Body of pancreas (tissue), 4 donors: Measurements from ENCODE around the gene SATB2. TPM values are rescaled to one million over a fixed set of nuclear protein-coding genes. Genes with fewer than 3 reads are reported as not detected.
A peak's percentile ranks its signal among the peaks of the same experiment; 100 is the strongest.

Source experiments
- ATAC-seq: fragments of 150-250 bp; one replicate; pipeline ENCODE4 v1.9.1; 2016
- DNase-seq, 4 donors: peaks; one replicate each; pipeline ENCODE4 v3.0.0-alpha.2; 2019
- H3K27ac ChIP-seq, 4 donors: fragments of 200-600 bp; sonication (generic); 1 replicate in 3 of 4; 2 replicates in 1 of 4; pipeline versions ENCODE4 v1.5.1 to v1.6.1; 2016 to 2019; ENCODE audit warnings: mild to moderate bottlenecking in 1 of 4, mixed read lengths in 1 of 4, moderate library complexity in 1 of 4
- H3K27me3 ChIP-seq, 2 donors: fragments of 200-600 bp; sonication (generic); one replicate each; pipeline ENCODE4 v1.6.0; 2016; ENCODE audit warnings: mild to moderate bottlenecking in 1 of 2
- H3K36me3 ChIP-seq, 2 donors: fragments of 200-600 bp; sonication (generic); replicated peaks in 1 of 2; 2 replicates each; pipeline ENCODE4 v1.5.1; 2016; ENCODE audit warnings: low read depth in 2 of 2; ENCODE audit not compliant: insufficient read depth in 1 of 2
- H3K4me1 ChIP-seq: fragments of 200-600 bp; sonication (generic); one replicate; pipeline ENCODE4 v1.6.0; 2016
- H3K4me3 ChIP-seq, 2 donors: fragments of 200-600 bp; sonication (generic); 1 replicate in 1 of 2; 2 replicates in 1 of 2; pipeline ENCODE4 v1.5.1; 2016 to 2019
- H3K9me3 ChIP-seq, 3 donors: fragments of 200-600 bp; sonication (generic); 1 replicate in 2 of 3; 2 replicates in 1 of 3; pipeline ENCODE4 v1.5.1; 2016
- POLR2A ChIP-seq, 3 donors: fragments of 450-650 bp; IDR thresholded peaks; one replicate each; pipeline ENCODE4 v1.6.1; 2016; ENCODE audit warnings: antibody characterized with exemption in 3 of 3, mild to moderate bottlenecking in 2 of 3
- WGBS, 2 donors: methylation state at CpG; one replicate each; pipeline ENCODE4 v1.1.5; 2017; 5-methylcytosine and 5-hydroxymethylcytosine counted together
- intact Hi-C: fragments of 100-400 bp; cut with DNase I; formaldehyde crosslinking; loops from one replicate; pipeline ENCODE4 v1.15.1; 2023
- total RNA-seq, 2 donors: library from RNA; depleted of rRNA; stranded (reverse); fragments of >200 nt; gene quantifications; one replicate each; pipeline ENCODE4 v1.1.0, GENCODE V29; 2016
- TF ChIP-seq, protein P1 (sequence below), 7 experiments: fragments of 450-650 bp in 4 of 7; fragments of 200-600 bp in 3 of 7; sonication (generic) in 3 of 7; IDR thresholded peaks; one replicate each; pipeline ENCODE4 v1.5.1; 2016 to 2019; ENCODE audit warnings: antibody characterized with exemption in 7 of 7

Gene SATB2
- total RNA-seq, 2 donors from 2014 or later = 2.6 to 4.3 TPM

- WGBS, 2 donors = 44 to 65% methylated on average over 6 of the region's 6 CpGs
- ATAC-seq (peak; percentile 52), DNase-seq (peak in 2 of 4 donors; percentile 11 to 30)
- intact Hi-C loops = no loop called here
- Histone ChIP-seq H3K9me3 (no peaks in the 10 kb centered on the region), H3K27ac (no peak overlapping the region), H3K36me3 (no peaks in the 10 kb centered on the region), H3K4me3 (no peak overlapping the region), H3K4me1 (peaks cover 13% of the 10 kb centered on the region), H3K27me3 (no peaks in the 10 kb centered on the region)
- TF ChIP-seq, protein P1, sequence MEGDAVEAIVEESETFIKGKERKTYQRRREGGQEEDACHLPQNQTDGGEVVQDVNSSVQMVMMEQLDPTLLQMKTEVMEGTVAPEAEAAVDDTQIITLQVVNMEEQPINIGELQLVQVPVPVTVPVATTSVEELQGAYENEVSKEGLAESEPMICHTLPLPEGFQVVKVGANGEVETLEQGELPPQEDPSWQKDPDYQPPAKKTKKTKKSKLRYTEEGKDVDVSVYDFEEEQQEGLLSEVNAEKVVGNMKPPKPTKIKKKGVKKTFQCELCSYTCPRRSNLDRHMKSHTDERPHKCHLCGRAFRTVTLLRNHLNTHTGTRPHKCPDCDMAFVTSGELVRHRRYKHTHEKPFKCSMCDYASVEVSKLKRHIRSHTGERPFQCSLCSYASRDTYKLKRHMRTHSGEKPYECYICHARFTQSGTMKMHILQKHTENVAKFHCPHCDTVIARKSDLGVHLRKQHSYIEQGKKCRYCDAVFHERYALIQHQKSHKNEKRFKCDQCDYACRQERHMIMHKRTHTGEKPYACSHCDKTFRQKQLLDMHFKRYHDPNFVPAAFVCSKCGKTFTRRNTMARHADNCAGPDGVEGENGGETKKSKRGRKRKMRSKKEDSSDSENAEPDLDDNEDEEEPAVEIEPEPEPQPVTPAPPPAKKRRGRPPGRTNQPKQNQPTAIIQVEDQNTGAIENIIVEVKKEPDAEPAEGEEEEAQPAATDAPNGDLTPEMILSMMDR (IDR thresholded peaks at IDR 0.05) = no peak
- no peak for TF ChIP-seq POLR2A (IDR thresholded peaks at IDR 0.05)
Measured at GRCh38 chr2:199223791-199224190, 233.9 kb downstream of the SATB2 start.

GRCh38 chr2:199220920-199221319 lies 236.8 kb downstream of the SATB2 start:
- no peaks in the 10 kb centered on the region for H3K27me3 ChIP-seq
- whole genome bisulfite sequencing, 2 donors = 81 to 95% methylated on average over 3 of the region's 3 CpGs
- peaks cover 13% of the 10 kb centered on the region for H3K4me1 ChIP-seq
- H3K9me3 ChIP-seq = no peaks in the 10 kb centered on the region
- intact Hi-C loops = no loop called here
- H3K36me3 ChIP-seq = no peaks in the 10 kb centered on the region
- H3K27ac ChIP-seq = no peak overlapping the region
- no peak overlapping the region for H3K4me3 ChIP-seq
- ATAC-seq (no peak), DNase-seq (no peak)
- TF ChIP-seq, protein P1 (IDR thresholded peaks at IDR 0.05) = no peak
- TF ChIP-seq POLR2A (IDR thresholded peaks at IDR 0.05) = no peak

DNA sequence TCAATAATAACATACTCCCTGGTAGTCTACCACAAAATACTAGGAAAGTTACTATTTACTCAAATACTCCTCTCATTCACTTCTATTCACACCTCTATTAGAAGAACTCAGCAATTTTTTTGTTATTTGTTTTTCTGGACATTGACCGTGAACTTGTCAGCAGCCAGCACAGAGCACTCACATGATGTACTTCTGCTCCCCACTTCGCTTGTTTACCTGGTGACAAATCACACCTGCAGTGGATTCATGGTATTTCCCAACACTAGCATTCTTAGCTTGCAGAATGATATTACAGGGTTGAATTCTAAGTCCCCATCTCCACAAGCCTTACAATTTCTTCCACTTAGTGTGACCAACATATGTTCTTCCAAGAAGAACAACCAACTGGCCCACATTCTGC lies 238.2 kb downstream of the SATB2 start:
- ATAC-seq (peak; percentile 76), DNase-seq (peak in 3 of 4 donors; percentile 26 to 37 (median 34))
- no peaks in the 10 kb centered on the region for H3K36me3 ChIP-seq
- TF ChIP-seq POLR2A (IDR thresholded peaks at IDR 0.05) = no peak
- TF ChIP-seq, protein P1 (IDR thresholded peaks at IDR 0.05) = no peak
- H3K27ac ChIP-seq = no peak overlapping the region
- no peak overlapping the region for H3K4me3 ChIP-seq
- H3K27me3 ChIP-seq = no peaks in the 10 kb centered on the region
- intact Hi-C loops = no loop called here
- H3K9me3 ChIP-seq = no peaks in the 10 kb centered on the region
- 14 to 20% methylated on average over 2 of the region's 2 CpGs for WGBS, 2 donors
- peaks cover 13% of the 10 kb centered on the region for H3K4me1 ChIP-seq
